A673 (cell line): Measurements from ENCODE around the gene STARD9.

ENCODE experiments used
- CTCF ChIP-seq: fragments of 300-800, 200-600 bp; sonication (generic); conservative IDR thresholded peaks from 2 replicates; pipeline ENCODE4 v1.5.1; 2017; ENCODE audit warnings: low read depth, mild to moderate bottlenecking, antibody characterized with exemption, low read length, moderate library complexity, mixed read lengths
- EZH2 ChIP-seq: fragments of 200-600 bp; sonication (generic); IDR thresholded peaks from 2 replicates; pipeline ENCODE4 v1.6.1; 2017; ENCODE audit warnings: borderline replicate concordance, low read depth, mild to moderate bottlenecking, mixed read lengths, antibody characterized with exemption, low read length; ENCODE audit not compliant: poor library complexity, severe bottlenecking

- no peak for TF ChIP-seq CTCF
- TF ChIP-seq EZH2, result no peak
Measured at GRCh38 chr15:42575188-42576039, at the start of gene STARD9.
